GM23338 (cell line): Measurements from ENCODE around the gene KHK. TPM values are rescaled to one million over a fixed set of nuclear protein-coding genes. Genes with fewer than 3 reads are reported as not detected.

Experiments used
- ATAC-seq: fragments of 200-7000 bp; cut with Tn5 transposase; 3 replicates; pipeline ENCODE4 v1.9.1; 2020
- DNase-seq: peaks from one replicate; pipeline ENCODE4 v3.0.0-alpha.2; 2015; ENCODE audit warnings: low spot score
- H2AFZ ChIP-seq: fragments of 200-600 bp; sonication (generic); 2 replicates; pipeline ENCODE4 v1.8.0; 2016; ENCODE audit warnings: antibody characterized with exemption, mild to moderate bottlenecking, moderate library complexity
- H3F3A ChIP-seq: fragments of 200-600 bp; sonication (generic); replicated peaks from 2 replicates; pipeline ENCODE4 v1.8.0; 2017; ENCODE audit warnings: antibody characterized with exemption, mixed run types, low read depth
- H3K27ac ChIP-seq: fragments of 200-600 bp; sonication (generic); 2 replicates; pipeline ENCODE4 v1.6.1; 2016; ENCODE audit warnings: low read depth
- H3K27me3 ChIP-seq: fragments of 200-600 bp; sonication (generic); 2 replicates; pipeline ENCODE4 v1.8.0; 2016; ENCODE audit warnings: mild to moderate bottlenecking, mixed run types, moderate library complexity; ENCODE audit not compliant: insufficient read depth
- H3K36me3 ChIP-seq: fragments of 200-600 bp; sonication (generic); 2 replicates; pipeline ENCODE4 v1.8.0; 2016; ENCODE audit warnings: mild to moderate bottlenecking; ENCODE audit not compliant: insufficient read depth
- H3K4me1 ChIP-seq: fragments of 200-600 bp; sonication (generic); 2 replicates; pipeline ENCODE4 v1.8.0; 2016; ENCODE audit warnings: mild to moderate bottlenecking, moderate library complexity; ENCODE audit not compliant: insufficient read depth
- H3K4me2 ChIP-seq: fragments of 200-600 bp; sonication (generic); 2 replicates; pipeline ENCODE4 v1.7.1; 2017; ENCODE audit warnings: mixed run types
- H3K4me3 ChIP-seq: fragments of 200-600 bp; sonication (generic); 2 replicates; pipeline ENCODE4 v1.6.1; 2016; ENCODE audit warnings: mixed run types
- H3K79me2 ChIP-seq: fragments of 200-600 bp; sonication (generic); replicated peaks from 2 replicates; pipeline ENCODE4 v1.8.0; 2017; ENCODE audit warnings: mild to moderate bottlenecking; ENCODE audit not compliant: insufficient read depth
- H3K9me2 ChIP-seq: fragments of 200-600 bp; sonication (generic); 2 replicates; pipeline ENCODE4 v1.8.0; 2017; ENCODE audit not compliant: insufficient read depth
- H4K20me1 ChIP-seq: fragments of 200-600 bp; sonication (generic); replicated peaks from 2 replicates; pipeline ENCODE4 v1.8.0; 2017; ENCODE audit warnings: mild to moderate bottlenecking; ENCODE audit not compliant: insufficient read depth
- H3K27ac Mint-ChIP-seq: 2 replicates; pipeline ENCODE4 v1.8.0; 2020; ENCODE audit warnings: inconsistent platforms, mild to moderate bottlenecking, moderate library complexity, mixed read lengths
- H3K27me3 Mint-ChIP-seq: 3 replicates; pipeline ENCODE4 v1.8.0; 2022; ENCODE audit warnings: low read depth, mild to moderate bottlenecking, moderate library complexity, mixed read lengths, inconsistent platforms; ENCODE audit not compliant: insufficient read depth, poor library complexity
- H3K36me3 Mint-ChIP-seq: 3 replicates; pipeline ENCODE4 v1.8.0; 2021; ENCODE audit warnings: low read depth, mild to moderate bottlenecking, inconsistent platforms, moderate library complexity, mixed read lengths
- H3K4me1 Mint-ChIP-seq: 3 replicates; pipeline ENCODE4 v1.8.0; 2020; ENCODE audit warnings: mild to moderate bottlenecking, inconsistent platforms, mixed read lengths
- H3K4me3 Mint-ChIP-seq: 3 replicates; pipeline ENCODE4 v1.8.0; 2021; ENCODE audit warnings: moderate library complexity, mild to moderate bottlenecking, inconsistent platforms, mixed read lengths
- H3K9me3 Mint-ChIP-seq: 3 replicates; pipeline ENCODE4 v1.8.0; 2020; ENCODE audit warnings: moderate library complexity, mild to moderate bottlenecking, inconsistent platforms, mixed read lengths
- CREB1 ChIP-seq: fragments of 250-450 bp; sonication (Bioruptor Pico); IDR thresholded peaks from 2 replicates; pipeline ENCODE4 v1.5.0; 2020; ENCODE audit warnings: low read depth, mild to moderate bottlenecking, moderate library complexity
- CTCF ChIP-seq, 2 experiments: fragments of 200-600 bp in 1 of 2; sonication (generic) in 1 of 2; conservative IDR thresholded peaks; 2 replicates each; pipeline versions ENCODE4 v1.5.1 to v1.6.1; 2016 to 2017; ENCODE audit warnings: antibody characterized with exemption in 2 of 2, low read depth in 2 of 2, mild to moderate bottlenecking in 2 of 2, moderate library complexity in 1 of 2
- ETS1 ChIP-seq: IDR thresholded peaks from 2 replicates; pipeline ENCODE4 v1.6.1; 2016; ENCODE audit warnings: antibody characterized with exemption
- EZH2phosphoT487 ChIP-seq: fragments of 200-600 bp; sonication (generic); IDR thresholded peaks from one replicate; pipeline ENCODE4 v1.8.1; 2018; ENCODE audit warnings: antibody characterized with exemption; ENCODE audit not compliant: unreplicated experiment
- JUNB ChIP-seq: IDR thresholded peaks from one replicate; pipeline ENCODE4 v1.6.1; 2016; ENCODE audit warnings: antibody characterized with exemption; ENCODE audit not compliant: unreplicated experiment
- NANOG ChIP-seq: IDR thresholded peaks from 2 replicates; pipeline ENCODE4 v1.6.1; 2016; ENCODE audit warnings: antibody characterized with exemption, borderline replicate concordance
- POLR2AphosphoS5 ChIP-seq: IDR thresholded peaks from 2 replicates; pipeline ENCODE4 v1.6.1; 2016; ENCODE audit warnings: antibody characterized with exemption, low read depth
- REST ChIP-seq: IDR thresholded peaks from one replicate; pipeline ENCODE4 v1.6.1; 2018; ENCODE audit warnings: antibody characterized with exemption; ENCODE audit not compliant: unreplicated experiment
- STAT1 ChIP-seq: IDR thresholded peaks from one replicate; pipeline ENCODE4 v1.6.1; 2016; ENCODE audit warnings: antibody characterized with exemption; ENCODE audit not compliant: unreplicated experiment
- ZNF114 ChIP-seq: fragments of 250-450 bp; sonication (Bioruptor Pico); IDR thresholded peaks from 2 replicates; pipeline ENCODE4 v1.5.0; 2020; ENCODE audit warnings: mild to moderate bottlenecking, moderate library complexity
- ZNF331 ChIP-seq: fragments of 250-450 bp; sonication (Bioruptor Pico); IDR thresholded peaks from 2 replicates; pipeline ENCODE4 v1.5.0; 2020; ENCODE audit warnings: low read depth, mild to moderate bottlenecking, moderate library complexity
- ZNF462 ChIP-seq: fragments of 250-450 bp; sonication (Bioruptor Pico); IDR thresholded peaks from 2 replicates; pipeline ENCODE4 v1.5.0; 2020; ENCODE audit warnings: mild to moderate bottlenecking, moderate library complexity
- polyA plus RNA-seq: library from polyadenylated mRNA; unstranded; fragments of >200 nt; fragmentation: Nextera tagmentation; extraction: Ambion mirVana; gene quantifications from 2 replicates; pipeline ENCODE4 v1.2.1, GENCODE V29; 2016
- total RNA-seq: library from RNA; depleted of rRNA; stranded (reverse); fragments of >200 nt; shearing (Covaris generic); gene quantifications from 2 replicates; pipeline ENCODE4 v1.2.3, GENCODE V29; 2014

The KHK gene
- total and polyA plus RNA-seq, 2 experiments from 2014 or later, result 9.7 TPM

- peaks cover 17% of the 10 kb centered on the region; the same call in 1 of the 2 replicates for H3K36me3 ChIP-seq
- H3K9me2 ChIP-seq, result no peaks in the 10 kb centered on the region
- no peak overlapping the region for H3K27ac Mint-ChIP-seq
- no peaks in the 10 kb centered on the region for H3F3A ChIP-seq
- H3K4me1 ChIP-seq, result no peaks in the 10 kb centered on the region
- H3K4me1 Mint-ChIP-seq, result no peaks in the 10 kb centered on the region
- ATAC-seq, result no peak
- DNase-seq, result no peak
- H3K9me3 Mint-ChIP-seq, result no peaks in the 10 kb centered on the region
- H3K4me3 Mint-ChIP-seq, result no peak overlapping the region
- no peaks in the 10 kb centered on the region for H3K79me2 ChIP-seq
- H3K27me3 ChIP-seq, result no peaks in the 10 kb centered on the region
- H3K4me3 ChIP-seq, result no peak overlapping the region
- H3K27me3 Mint-ChIP-seq, result peaks cover 2% of the 10 kb centered on the region
- H3K4me2 ChIP-seq, result no peak overlapping the region
- no peak for TF ChIP-seq REST
- no peak for TF ChIP-seq ETS1
- TF ChIP-seq JUNB, result no peak
- no peak for TF ChIP-seq STAT1
- TF ChIP-seq ZNF114 (CRISPR knock-in tag), result no peak
- TF ChIP-seq POLR2AphosphoS5, result no peak
- no peak for TF ChIP-seq NANOG
- no peak for TF ChIP-seq ZNF462 (CRISPR knock-in tag)
- no peak for TF ChIP-seq EZH2phosphoT487
- TF ChIP-seq CREB1, result no peak
- no peak for TF ChIP-seq ZNF331 (CRISPR knock-in tag)
- no peak for TF ChIP-seq CTCF (conservative IDR thresholded peaks at IDR 0.05; ENCODE audit: low read depth in 2 of 2)
- H3K36me3 Mint-ChIP-seq, result peaks cover 35% of the 10 kb centered on the region
- H3K27ac ChIP-seq, result no peak overlapping the region
- no peaks in the 10 kb centered on the region for H4K20me1 ChIP-seq
- H2AFZ ChIP-seq, result no peak overlapping the region
Measured at GRCh38 chr2:27042159-27042661, 44.4 kb upstream of the KHK start.
